Naive B cell (primary cell): ENCODE data around the gene PCDH17. TPM values are rescaled to one million over a fixed set of nuclear protein-coding genes. Genes with fewer than 3 reads are reported as not detected.
A peak's percentile ranks its signal among the peaks of the same experiment; 100 is the strongest.

ENCODE experiments used
- ATAC-seq, 2 donors: fragments of 150-1000 bp; cut with Tn5 transposase; 2 replicates each; pipeline ENCODE4 v1.10.0; 2021; ENCODE audit warnings: low read depth in 2 of 2, mild to moderate bottlenecking in 2 of 2, moderate library complexity in 2 of 2
- DNase-seq: peaks from one replicate; pipeline ENCODE4 v3.0.0; 2022
- H3K27ac Mint-ChIP-seq, 6 donors: one replicate each; pipeline ENCODE4 v1.8.0; 2020 to 2022; ENCODE audit warnings: mild to moderate bottlenecking in 6 of 6, mixed read lengths in 6 of 6, moderate library complexity in 5 of 6, inconsistent platforms in 2 of 6
- H3K27me3 Mint-ChIP-seq, 3 donors: one replicate each; pipeline ENCODE4 v1.8.0; 2021 to 2022; ENCODE audit warnings: mixed read lengths in 3 of 3, mild to moderate bottlenecking in 1 of 3
- H3K36me3 Mint-ChIP-seq, 2 donors: one replicate each; pipeline ENCODE4 v1.8.0; 2020 to 2022; ENCODE audit warnings: mixed read lengths in 2 of 2, inconsistent platforms in 1 of 2, mild to moderate bottlenecking in 1 of 2
- H3K4me1 Mint-ChIP-seq, 3 donors: one replicate each; pipeline ENCODE4 v1.8.0; 2020 to 2022; ENCODE audit warnings: mixed read lengths in 3 of 3, inconsistent platforms in 1 of 3, mild to moderate bottlenecking in 1 of 3, moderate library complexity in 1 of 3
- H3K4me3 Mint-ChIP-seq, 8 donors: one replicate each; pipeline ENCODE4 v1.8.0; 2020 to 2022; ENCODE audit warnings: mild to moderate bottlenecking in 8 of 8, mixed read lengths in 8 of 8, moderate library complexity in 8 of 8, inconsistent platforms in 2 of 8
- H3K9me3 Mint-ChIP-seq, 7 donors: one replicate each; pipeline ENCODE4 v1.8.0; 2020 to 2022; ENCODE audit warnings: mixed read lengths in 7 of 7, mild to moderate bottlenecking in 5 of 7, inconsistent platforms in 2 of 7, moderate library complexity in 1 of 7
- polyA plus RNA-seq, 6 donors: library from polyadenylated mRNA; unstranded; fragments of 300-500 nt; fragmentation: Illumina TruSeq; gene quantifications; one replicate each; pipeline ENCODE4 v1.2.3, GENCODE V29; 2021; ENCODE audit warnings: low read depth in 6 of 6

Gene PCDH17
- polyA plus RNA-seq, 6 donors from 2014 or later, result not detected

- Mint-ChIP-seq H3K9me3 (peaks cover 0 to 16% (median 13%) of the 10 kb centered on the region in 7 donors), H3K27me3 (peaks cover 55 to 70% (median 70%) of the 10 kb centered on the region in 3 donors), H3K4me1 (peaks cover 32 to 52% (median 43%) of the 10 kb centered on the region in 3 donors), H3K36me3 (no peaks in the 10 kb centered on the region), H3K27ac (peak overlapping the region in 2 of 6 donors; percentile 49 to 82), H3K4me3 (peak overlapping the region; percentile 76 to 93 (median 90))
- ATAC-seq (no peak), DNase-seq (no peak)
Observed at GRCh38 chr13:57630661-57631595, 616 bp upstream of the PCDH17 start.

- H3K27ac Mint-ChIP-seq, result peak overlapping the region in 1 of 6 donors; percentile 47
- peaks cover 32 to 52% (median 43%) of the 10 kb centered on the region in 3 donors for H3K4me1 Mint-ChIP-seq
- no peaks in the 10 kb centered on the region for H3K36me3 Mint-ChIP-seq
- ATAC-seq (no peak), DNase-seq (no peak)
- peak overlapping the region; percentile 76 to 93 (median 90) for H3K4me3 Mint-ChIP-seq
- peaks cover 54 to 70% (median 67%) of the 10 kb centered on the region in 3 donors for H3K27me3 Mint-ChIP-seq
- H3K9me3 Mint-ChIP-seq, result peaks cover 0 to 16% (median 13%) of the 10 kb centered on the region in 7 donors
Observed at GRCh38 chr13:57632276-57633140, 964 bp downstream of the PCDH17 start.

GRCh38 chr13:57633141-57633949 lies 1.8 kb downstream of the PCDH17 start:
- H3K4me1 Mint-ChIP-seq, result peaks cover 32 to 52% (median 43%) of the 10 kb centered on the region in 3 donors
- H3K27ac Mint-ChIP-seq, result peak overlapping the region in 1 of 6 donors; percentile 49
- DNase-seq (no peak), ATAC-seq (no peak)
- H3K36me3 Mint-ChIP-seq, result no peaks in the 10 kb centered on the region
- H3K4me3 Mint-ChIP-seq, result peak overlapping the region; percentile 15 to 92 (median 76)
- H3K27me3 Mint-ChIP-seq, result peaks cover 45 to 64% (median 59%) of the 10 kb centered on the region in 3 donors
- H3K9me3 Mint-ChIP-seq, result peaks cover 0 to 14% (median 13%) of the 10 kb centered on the region in 7 donors

GRCh38 chr13:57633950-57634838 lies 2.6 kb downstream of the PCDH17 start:
- peak overlapping the region in 6 of 8 donors; percentile 15 to 72 (median 60) for H3K4me3 Mint-ChIP-seq
- peaks cover 0 to 14% (median 10%) of the 10 kb centered on the region in 7 donors for H3K9me3 Mint-ChIP-seq
- H3K27ac Mint-ChIP-seq, result peak overlapping the region in 1 of 6 donors; percentile 49
- H3K4me1 Mint-ChIP-seq, result peaks cover 28 to 44% (median 38%) of the 10 kb centered on the region in 3 donors
- H3K36me3 Mint-ChIP-seq, result no peaks in the 10 kb centered on the region
- ATAC-seq (no peak), DNase-seq (no peak)
- peaks cover 37 to 55% (median 50%) of the 10 kb centered on the region in 3 donors for H3K27me3 Mint-ChIP-seq

- H3K27ac Mint-ChIP-seq, result no peak overlapping the region
- DNase-seq, result no peak
- no peaks in the 10 kb centered on the region for H3K36me3 Mint-ChIP-seq
- no peak for ATAC-seq
- H3K9me3 Mint-ChIP-seq, result peaks cover 0 to 13% (median 10%) of the 10 kb centered on the region in 7 donors
- H3K27me3 Mint-ChIP-seq, result peaks cover 33 to 49% (median 44%) of the 10 kb centered on the region in 3 donors
- peaks cover 24 to 38% (median 32%) of the 10 kb centered on the region in 3 donors for H3K4me1 Mint-ChIP-seq
- no peak overlapping the region for H3K4me3 Mint-ChIP-seq
Observed at GRCh38 chr13:57634839-57635165, 3.3 kb downstream of the PCDH17 start.

- no peak overlapping the region for H3K4me3 Mint-ChIP-seq
- H3K27me3 Mint-ChIP-seq, result peaks cover 27 to 42% (median 36%) of the 10 kb centered on the region in 3 donors
- DNase-seq (no peak), ATAC-seq (no peak)
- peaks cover 0 to 13% (median 8%) of the 10 kb centered on the region in 7 donors for H3K9me3 Mint-ChIP-seq
- H3K4me1 Mint-ChIP-seq, result peaks cover 18 to 30% (median 25%) of the 10 kb centered on the region in 3 donors
- no peaks in the 10 kb centered on the region for H3K36me3 Mint-ChIP-seq
- H3K27ac Mint-ChIP-seq, result no peak overlapping the region
Observed at GRCh38 chr13:57635541-57636085, 4.1 kb downstream of the PCDH17 start.

- Mint-ChIP-seq H3K27ac (no peak overlapping the region), H3K4me1 (peaks cover 7 to 18% (median 13%) of the 10 kb centered on the region in 3 donors), H3K9me3 (peaks cover 0 to 11% (median 5%) of the 10 kb centered on the region in 7 donors), H3K4me3 (no peak overlapping the region), H3K36me3 (no peaks in the 10 kb centered on the region), H3K27me3 (peaks cover 15 to 30% (median 24%) of the 10 kb centered on the region in 3 donors)
- DNase-seq (no peak), ATAC-seq (no peak)
Observed at GRCh38 chr13:57636816-57637215, 5.3 kb downstream of the PCDH17 start.

GRCh38 chr13:57637515-57637914 lies 6.0 kb downstream of the PCDH17 start:
- Mint-ChIP-seq H3K27ac (no peak overlapping the region), H3K4me3 (no peak overlapping the region), H3K27me3 (peaks cover 10 to 23% (median 17%) of the 10 kb centered on the region in 3 donors), H3K4me1 (peaks cover under 1 to 11% (median 6%) of the 10 kb centered on the region in 3 donors), H3K36me3 (no peaks in the 10 kb centered on the region), H3K9me3 (peaks cover 0 to 9% (median 4%) of the 10 kb centered on the region in 7 donors)
- DNase-seq (no peak), ATAC-seq (no peak)

- no peak overlapping the region for H3K4me3 Mint-ChIP-seq
- no peak for DNase-seq
- no peak for ATAC-seq
- H3K27me3 Mint-ChIP-seq, result peaks cover 10 to 15% (median 14%) of the 10 kb centered on the region in 3 donors
- no peaks in the 10 kb centered on the region for H3K36me3 Mint-ChIP-seq
- H3K27ac Mint-ChIP-seq, result no peak overlapping the region
- peaks cover 0 to 9% (median 6%) of the 10 kb centered on the region in 3 donors for H3K4me1 Mint-ChIP-seq
- peaks cover 0 to 8% (median 3%) of the 10 kb centered on the region in 7 donors for H3K9me3 Mint-ChIP-seq
Observed at GRCh38 chr13:57638186-57638890, 6.8 kb downstream of the PCDH17 start.

GRCh38 chr13:57640607-57641006 lies 9.1 kb downstream of the PCDH17 start:
- DNase-seq (no peak), ATAC-seq (no peak)
- Mint-ChIP-seq H3K27me3 (peaks cover 0 to 4% (median 0%) of the 10 kb centered on the region in 3 donors), H3K4me3 (no peak overlapping the region), H3K27ac (no peak overlapping the region), H3K4me1 (no peaks in the 10 kb centered on the region), H3K36me3 (no peaks in the 10 kb centered on the region), H3K9me3 (peaks cover 0 to 1% (median 0%) of the 10 kb centered on the region in 7 donors)

GRCh38 chr13:57641051-57641450 lies 9.5 kb downstream of the PCDH17 start:
- no peak for DNase-seq
- Mint-ChIP-seq H3K27me3 (peaks cover 0 to 4% (median 0%) of the 10 kb centered on the region in 3 donors), H3K4me1 (no peaks in the 10 kb centered on the region), H3K27ac (no peak overlapping the region), H3K9me3 (peaks cover 0 to 1% (median 0%) of the 10 kb centered on the region in 7 donors), H3K4me3 (no peak overlapping the region), H3K36me3 (no peaks in the 10 kb centered on the region)
- ATAC-seq, result no peak
